NCI-H146 treated with DMSO at 0.1 percent for 48 hours (cell line): ENCODE data around the gene MSI2.
A peak's percentile ranks its signal among the peaks of the same experiment; 100 is the strongest.

ENCODE experiments used
- DNase-seq: peaks from one replicate; lab custom pipeline; 2025; ENCODE audit not compliant: unreplicated experiment; lab: John Stamatoyannopoulos, UW

The MSI2 gene

DNA sequence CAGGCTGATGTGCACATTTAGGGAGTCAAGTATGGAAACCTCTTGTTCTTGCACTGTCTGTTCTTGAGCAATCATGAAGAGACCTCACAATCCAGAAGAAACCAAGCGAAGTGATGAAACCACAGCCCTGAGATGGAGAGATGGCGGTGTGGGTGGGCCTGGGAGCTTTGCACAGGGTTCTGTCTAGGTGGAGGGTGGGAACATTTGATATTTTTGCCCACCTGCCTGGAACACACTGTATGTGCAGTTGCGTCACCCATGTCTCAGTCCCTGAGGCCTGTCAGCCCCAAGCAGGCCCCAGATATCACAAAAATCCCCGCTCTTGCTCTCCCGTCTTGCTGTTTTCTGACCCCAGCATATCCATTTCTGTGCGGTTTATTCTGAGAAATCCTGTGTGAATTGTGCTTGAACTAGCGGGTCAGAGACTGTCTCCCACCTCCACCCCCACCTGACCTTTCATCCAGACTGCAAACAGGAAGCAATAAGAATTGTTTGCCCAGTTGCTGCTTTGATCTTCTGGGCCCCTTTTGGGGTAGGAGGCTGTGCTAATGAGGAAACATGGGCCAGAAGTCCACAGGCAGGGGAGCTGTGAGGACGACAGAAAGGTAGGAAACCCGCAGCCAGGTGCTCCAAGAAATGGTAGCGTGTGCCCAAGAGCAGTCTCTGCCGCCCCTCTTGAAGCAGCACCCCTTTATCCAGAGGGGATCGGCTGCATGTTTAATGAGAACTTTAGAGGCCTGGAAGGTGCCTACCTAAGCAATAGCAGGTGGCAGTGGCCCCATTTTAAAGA is 304.9 kb downstream of the MSI2 start:
- no peak for DNase-seq

DNA sequence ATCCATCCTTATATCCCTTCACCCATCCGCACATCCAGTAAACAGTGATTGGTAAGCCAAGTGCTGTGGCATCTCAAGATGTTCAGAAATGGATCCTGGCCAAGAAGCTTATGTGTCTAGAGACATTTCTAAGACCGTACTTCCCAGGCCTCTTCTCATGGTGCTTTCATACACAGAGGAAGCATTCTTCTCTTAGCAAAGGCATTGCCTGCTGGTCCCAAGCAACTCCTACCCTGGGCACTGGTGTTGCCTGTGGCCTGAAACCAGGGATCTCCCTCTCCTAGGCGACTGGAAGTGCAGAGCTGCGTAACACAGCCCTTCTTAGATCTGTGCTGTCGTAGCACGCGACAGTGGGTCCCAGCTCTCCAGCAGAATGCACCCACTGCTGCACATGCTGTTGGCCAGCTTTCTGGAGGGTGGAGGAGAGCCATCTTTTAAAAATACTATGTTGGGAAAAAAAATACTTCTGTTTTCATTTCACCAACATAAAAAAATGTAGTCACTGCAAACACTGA is 305.9 kb downstream of the MSI2 start:
- DNase-seq, result no peak

DNA sequence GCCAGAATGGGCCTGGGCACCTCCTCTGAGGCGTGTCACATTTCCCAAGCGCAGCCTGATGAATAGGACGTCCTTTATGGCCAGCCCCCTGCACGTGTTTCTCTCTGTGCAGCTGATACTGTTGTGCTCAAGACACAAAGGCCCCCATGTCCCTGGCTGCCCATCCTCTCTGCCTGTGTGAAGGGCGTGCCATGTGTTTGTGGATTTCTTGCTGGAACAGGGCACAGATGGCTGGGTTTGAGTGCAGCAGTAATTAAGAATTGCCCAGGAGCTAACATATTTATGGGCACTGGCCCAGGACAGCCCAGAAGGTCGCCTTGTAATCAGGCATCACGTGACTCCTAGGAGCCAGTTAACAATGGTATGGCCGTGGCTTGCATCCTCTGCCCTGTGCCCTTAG is 307.6 kb downstream of the MSI2 start:
- no peak for DNase-seq

DNA sequence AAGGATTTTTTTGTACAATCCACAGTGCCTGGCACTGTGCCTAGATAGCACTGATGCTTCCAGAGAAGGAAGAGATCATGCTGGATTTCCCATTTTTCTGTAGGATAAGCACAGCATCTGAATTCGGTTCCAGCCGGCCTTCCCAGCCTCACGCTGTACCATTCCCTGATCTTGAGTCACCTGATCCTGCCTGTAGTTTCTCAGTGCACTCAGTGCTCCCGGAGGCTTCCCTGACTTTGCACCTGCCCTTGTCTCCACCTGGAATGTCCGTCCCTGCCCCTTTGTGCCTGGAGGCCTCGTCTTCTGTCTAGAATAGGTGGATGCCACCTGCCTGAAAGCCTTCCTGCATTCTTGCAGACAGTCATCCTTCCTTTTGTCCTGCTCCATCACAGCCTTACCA is 308.9 kb downstream of the MSI2 start:
- DNase-seq, result peak; percentile 73

DNA sequence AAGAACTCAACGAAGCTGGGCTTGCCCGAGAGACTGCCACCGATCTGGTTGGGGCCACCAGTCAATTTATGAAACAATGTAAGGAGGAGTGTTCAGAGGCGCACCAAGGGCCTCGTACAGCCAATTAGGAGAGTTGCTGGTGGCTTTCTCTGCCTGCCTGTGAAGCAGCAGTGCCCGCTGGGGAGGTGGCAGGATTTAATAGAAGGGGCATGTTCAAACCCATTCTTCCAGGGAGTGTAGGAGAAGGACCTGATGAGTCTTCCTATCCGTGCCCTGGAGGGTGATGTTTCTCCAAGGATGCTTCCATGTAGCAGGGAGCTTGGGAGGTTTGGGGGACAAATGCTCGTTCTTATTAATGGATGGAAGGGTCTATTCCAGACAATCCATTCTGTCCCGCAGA is 310.4 kb downstream of the MSI2 start:
- no peak for DNase-seq

DNA sequence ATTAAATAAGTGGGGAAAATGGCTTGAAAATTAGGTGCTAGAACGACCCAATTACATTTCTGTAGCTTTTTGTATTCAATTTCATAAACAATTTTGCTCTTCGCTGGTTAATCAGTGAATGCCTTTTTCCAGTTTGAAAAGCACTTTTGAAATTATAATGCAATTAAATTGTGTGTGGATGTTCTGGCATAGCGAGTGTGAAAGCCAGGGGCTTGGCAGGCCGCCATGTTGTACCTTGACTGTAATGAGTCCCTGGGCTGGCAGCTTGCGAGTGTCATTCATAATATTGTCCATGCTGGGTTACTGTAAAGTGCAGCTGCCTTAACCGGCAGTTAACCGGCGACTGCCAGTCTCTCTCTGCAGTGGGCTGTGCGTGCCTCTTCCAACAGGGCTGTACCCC is 310.9 kb downstream of the MSI2 start:
- peak; percentile 48 for DNase-seq

DNA sequence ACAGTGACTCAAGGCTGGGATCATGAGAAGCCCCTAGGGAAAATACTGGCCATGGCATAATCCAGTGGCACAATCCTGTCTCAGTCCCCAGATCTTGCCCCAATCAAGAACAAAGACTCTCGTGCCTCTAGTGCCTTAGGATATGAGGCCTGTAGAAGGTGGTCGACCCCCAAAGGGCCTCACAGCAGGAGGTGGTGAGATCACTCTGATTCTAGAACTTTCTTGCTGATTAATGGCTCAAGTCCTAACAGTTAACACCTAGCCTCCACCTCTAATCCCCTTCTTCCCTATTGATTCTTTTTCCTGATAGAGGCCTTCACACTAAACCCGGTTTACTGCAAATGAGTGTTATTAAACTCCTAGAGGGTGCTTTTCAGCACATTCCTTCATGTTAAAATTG is 312.0 kb downstream of the MSI2 start:
- DNase-seq, result no peak

DNA sequence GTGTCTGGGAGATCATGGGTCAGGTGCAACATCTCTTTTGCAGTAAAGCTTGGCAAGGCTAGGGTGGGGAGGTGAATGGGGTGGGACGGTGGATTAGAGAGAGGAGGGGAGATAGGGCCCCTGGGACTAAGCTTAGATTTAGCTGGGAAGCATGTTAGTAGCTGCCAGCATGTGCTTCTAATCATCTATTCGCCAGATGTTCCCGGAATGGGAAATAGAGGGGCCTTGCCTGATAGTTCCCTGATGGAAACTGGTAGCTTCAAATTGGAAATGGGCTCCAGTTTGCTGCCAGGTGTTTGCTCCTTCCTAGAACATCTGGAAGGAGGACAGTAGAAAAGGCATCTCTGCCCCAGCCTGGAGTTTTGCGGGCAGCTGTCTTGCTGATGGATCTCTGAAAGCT is 312.7 kb downstream of the MSI2 start:
- DNase-seq, result no peak

DNA sequence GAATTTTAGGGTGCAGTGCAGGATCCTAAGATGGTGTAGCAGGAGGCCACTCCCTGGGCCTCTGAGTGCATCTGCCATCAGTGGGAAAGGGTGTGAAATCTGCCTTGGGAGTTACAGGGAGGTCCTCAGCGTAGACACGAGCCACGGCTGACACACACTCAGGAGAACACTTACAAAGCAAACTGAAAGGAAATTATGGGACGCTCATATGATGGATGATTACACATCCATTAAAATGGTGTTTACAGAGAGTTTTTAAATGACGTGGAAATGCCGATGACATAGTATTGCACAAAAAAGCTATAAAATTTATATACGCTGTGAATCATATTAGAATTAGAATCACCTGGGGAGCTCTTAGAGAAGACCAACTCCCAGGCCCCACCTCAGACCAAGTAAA is 313.5 kb downstream of the MSI2 start:
- no peak for DNase-seq

DNA sequence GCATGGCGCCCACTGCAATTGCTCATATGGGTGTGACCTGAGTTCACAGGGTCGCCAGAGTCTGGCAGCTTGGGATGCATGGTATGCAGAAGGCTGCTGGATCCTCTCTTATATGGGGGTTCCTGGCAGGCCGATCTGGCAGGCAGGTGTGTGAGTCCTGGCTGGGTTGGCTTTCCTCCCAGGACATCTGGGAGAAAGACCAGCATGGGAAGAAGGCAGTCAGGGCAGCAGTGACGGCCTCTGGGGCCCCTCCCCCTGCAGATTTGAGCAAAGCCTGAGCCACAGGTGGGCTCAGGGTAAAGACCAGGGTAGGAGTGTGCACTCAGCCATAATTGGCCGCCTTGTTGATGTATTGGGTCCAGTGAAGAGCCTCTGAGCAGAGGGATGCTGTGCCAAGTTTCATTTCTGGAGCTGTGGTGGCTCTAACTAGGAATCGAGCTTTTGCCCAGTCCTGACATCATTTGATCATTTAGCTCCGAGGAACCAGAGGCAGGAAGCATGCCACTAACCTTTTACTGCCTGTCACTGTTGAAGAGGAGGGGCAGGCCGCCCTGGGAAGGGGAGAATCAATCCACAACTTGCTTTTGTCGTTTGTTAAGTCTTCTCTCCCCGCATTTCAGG is 314.5 kb downstream of the MSI2 start:
- no peak for DNase-seq

DNA sequence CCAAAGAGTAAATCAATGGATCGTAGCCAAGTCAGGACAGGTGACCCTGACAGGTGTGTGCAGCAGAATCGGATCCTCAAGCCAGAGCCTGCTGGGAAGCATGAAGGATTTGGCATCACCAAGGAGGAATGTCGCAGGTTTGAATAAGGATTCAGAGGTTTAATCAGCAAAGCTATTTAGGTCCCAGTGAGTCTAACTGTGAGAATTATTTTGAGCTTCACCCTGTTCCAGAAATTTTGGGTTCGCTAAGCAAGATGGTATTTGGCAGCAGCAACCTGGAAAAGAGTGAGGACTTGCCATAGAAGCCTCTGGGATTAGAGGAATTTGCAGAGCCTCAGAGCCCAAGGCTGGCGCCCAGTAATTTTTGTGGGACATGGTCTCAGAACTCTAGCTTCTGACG is 315.7 kb downstream of the MSI2 start:
- DNase-seq, result no peak

DNA sequence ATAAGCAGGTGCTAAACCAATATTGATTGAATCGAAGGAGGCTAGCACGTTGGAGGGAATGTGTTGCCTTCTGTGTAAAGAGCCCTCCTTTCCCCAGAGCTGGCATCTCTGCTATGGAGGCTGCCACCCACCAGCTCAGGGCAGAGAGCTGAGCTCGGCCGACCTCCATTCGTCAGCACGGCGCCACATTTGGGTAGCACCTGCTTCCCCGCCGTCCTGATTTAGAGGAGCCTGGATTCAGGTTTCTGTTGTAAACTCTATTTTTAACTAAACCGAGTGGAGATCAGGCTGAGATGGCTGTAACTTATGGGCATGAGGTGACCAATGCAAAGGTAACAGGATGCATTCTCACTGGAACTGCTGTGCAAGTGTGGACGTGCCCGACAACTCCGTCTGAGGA is 316.3 kb downstream of the MSI2 start:
- no peak for DNase-seq

DNA sequence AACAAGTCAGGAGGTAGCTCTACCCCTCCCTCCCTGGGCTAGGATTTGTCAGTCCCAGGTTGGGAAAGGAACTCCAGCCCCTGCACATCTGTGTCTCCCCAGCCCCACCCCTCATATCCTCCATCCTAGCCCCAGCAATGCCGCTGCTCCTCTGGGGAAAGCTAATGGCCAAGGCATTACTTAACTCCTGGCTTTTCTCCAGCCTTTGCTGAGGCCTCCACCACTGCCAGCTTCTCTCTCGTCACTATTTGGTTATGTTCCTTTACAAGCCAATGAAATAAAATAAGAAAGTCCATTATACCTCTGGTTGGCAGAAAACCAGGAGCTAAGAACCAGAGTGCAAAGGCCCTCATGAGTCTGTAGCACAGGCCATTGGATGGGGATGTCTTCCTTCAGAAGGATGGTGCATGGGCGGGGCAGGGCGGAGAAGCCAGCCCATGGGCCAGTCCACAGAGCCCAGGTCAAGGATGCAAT is 317.8 kb downstream of the MSI2 start:
- DNase-seq, result no peak

DNA sequence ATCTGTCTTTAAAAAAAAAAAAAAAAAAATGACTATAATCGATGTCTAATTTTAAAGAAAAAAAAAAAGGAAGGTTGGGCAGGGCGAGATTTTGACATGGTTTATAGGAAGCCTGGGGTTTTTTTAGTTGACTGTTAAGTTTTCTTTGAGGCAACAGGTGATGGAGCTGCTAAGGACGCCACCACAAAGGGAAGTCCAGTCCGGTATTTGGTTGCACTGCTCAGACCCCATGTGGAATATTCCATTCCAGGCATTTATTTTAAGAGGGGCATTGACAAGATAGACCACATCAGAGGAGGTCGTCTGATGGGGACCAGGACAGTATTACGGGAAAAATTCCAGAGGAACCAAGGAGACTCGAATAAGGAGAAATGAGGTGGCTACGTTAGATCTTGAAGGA is 320.4 kb downstream of the MSI2 start:
- DNase-seq, result no peak

DNA sequence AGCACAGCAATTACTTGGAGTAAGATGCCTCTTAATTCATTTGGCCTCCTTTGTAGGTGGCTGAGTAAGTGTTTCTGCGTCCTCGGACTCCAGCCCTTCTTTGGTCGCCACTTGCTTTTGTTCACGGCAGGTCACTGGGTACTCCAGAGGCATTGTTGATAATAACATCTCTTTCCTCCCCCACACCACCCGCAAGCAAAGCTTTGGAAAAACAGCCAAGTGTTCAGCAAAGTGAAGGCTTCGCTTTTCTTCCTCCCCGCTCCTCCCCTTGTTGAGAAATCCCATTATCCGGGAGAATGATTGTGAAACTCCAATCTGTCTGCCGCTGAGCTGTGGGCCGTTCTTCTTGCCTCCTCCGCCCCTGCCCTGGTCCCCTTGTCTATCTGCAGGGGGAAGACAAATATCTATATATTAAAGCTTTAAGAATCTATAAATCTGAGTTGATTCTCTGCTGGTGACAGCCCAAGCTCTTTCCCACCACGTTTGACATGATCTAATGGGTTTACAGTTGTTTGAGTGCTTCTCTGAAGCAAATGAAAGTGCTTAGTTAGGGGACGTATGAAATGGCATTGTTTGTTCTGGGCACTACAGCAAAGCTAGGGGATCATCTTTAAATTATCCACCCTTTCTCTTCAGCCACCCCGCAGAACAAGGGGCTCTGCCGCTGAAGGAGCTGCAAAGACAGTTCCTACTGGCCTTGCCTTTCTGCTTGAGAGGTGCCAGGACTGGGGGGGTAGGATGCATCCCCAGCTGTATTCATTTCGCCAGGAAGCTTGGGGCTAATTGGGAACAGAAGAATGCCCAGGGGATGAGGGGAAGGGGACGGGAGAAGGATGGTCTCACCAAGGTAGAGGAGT is 321.7 kb downstream of the MSI2 start:
- DNase-seq, result no peak

DNA sequence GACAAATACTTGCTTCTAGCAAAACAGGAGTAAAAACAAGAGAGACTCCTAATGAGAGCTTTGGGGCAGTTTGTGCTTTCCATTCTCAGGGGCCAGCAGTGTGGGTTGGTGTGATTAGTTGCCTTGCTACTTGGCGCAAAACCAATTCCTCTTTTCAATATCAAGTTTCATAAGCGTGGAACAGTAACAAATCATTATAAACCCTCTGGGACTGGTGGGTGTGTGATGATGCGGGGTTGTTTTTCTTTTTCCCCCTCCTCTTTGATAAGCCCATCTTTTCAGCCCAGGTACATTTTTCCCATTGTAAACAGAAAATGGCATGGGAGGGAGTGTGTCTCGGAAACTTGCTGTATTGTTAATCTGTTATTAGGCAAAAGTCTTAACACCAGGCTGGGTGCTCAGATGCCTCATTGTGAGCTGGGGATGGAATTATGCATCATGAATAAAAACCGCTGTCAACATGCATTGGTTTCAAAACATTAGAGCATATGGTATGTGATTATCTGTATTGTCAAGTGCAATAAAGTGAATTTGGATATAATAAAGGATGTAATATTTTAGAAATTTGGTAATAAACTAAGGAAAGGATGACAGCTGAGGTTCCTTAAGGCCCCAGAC is 322.4 kb downstream of the MSI2 start:
- DNase-seq, result no peak

DNA sequence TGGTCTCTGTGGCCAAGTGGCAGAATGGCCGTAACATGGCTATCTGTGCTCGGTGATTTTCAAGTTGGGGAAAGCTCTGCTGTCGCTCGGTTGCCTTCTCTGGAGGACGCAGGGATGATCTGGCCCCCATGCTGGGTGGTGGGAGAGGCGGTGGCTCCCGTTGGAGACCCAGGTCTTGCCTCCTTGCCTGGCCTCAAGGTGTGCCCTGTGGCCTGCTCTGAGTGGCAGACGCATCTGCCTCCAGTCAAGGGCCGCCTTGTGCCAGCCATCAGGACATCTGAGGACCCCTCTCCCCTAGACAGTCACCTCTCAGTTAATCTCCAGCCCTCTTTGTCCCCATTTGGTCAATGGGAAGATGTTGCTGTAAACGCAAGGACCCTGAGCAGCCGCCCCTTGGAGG is 322.9 kb downstream of the MSI2 start:
- no peak for DNase-seq

DNA sequence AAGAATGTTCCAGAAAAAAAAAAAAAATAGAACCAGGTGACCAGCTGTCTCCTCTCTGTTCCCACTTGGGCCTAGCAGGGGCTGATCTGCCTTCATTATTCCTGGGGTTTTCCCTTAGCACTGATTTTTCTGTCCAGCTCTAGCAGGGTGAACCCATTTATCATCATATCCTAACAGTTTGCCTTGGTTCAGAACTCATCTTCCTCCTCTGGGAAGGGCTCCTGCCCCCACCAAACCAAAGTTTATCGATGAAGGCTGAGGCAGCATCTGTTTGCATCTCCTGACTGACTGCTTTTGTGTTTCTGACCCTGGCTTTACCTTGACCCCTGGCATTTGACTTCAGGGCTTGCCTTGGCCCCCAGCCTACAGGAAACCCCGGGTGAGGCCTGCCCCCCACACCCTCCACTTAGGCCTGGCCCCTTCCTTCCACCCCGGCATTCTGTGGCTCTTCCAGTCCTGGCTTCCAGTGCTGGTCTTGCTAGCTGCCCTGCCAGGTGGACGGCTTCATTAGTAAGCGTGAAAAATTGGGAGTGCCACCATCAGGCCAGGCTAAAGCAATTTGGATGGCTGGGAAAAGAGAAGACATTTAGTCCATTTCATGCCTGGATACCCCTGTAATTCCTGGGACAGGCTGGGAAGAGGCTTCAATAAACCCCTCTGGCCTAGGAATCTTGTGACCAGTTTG is 323.9 kb downstream of the MSI2 start:
- DNase-seq, result no peak

DNA sequence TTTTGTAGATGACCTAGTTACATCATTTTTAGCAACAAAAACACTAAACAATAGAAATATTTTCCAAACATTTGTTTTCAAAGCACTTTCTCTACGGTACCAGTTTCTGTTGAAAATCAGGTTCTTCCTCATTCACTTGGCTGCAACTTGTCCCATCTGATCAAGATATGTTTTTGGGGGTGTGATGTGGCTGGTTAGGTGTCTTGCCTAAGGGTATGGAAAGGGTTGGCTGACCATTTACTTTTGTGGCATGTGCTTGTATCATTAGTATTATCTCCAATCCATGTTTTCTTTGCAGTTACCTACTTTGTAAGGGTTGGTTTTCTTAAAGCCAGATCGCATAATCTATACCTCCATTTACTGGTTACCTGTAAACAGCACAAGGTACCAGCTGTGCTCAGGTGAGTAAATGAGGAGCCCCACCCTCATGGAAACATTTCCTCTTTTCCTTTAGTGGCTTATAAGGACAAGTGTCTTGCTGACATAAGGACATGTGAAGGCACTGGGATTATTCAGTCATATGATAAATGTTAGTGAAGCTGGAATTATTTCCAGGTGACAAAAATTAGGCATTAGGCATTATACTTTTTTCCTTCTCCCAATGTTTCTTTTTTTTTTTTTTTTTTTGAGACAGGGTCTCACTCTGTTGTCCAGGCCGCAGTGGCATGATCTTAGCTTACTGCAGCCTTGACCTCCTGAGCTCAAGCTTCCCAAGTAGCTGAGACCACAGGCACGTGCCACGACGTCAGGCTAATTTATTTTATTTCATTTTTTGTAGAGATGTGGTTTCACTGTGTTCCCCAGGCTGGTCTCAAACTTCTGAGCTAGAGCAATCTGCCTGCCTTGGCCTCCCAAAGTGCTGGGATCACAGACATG is 326.8 kb downstream of the MSI2 start:
- DNase-seq, result no peak
